Measurements from ENCODE around the gene UBE2D3. TPM values are rescaled to one million over a fixed set of nuclear protein-coding genes. Genes with fewer than 3 reads are reported as not detected.

Gene UBE2D3
- total RNA-seq, 1 experiment from 2014 or later, result 191 TPM

DNA sequence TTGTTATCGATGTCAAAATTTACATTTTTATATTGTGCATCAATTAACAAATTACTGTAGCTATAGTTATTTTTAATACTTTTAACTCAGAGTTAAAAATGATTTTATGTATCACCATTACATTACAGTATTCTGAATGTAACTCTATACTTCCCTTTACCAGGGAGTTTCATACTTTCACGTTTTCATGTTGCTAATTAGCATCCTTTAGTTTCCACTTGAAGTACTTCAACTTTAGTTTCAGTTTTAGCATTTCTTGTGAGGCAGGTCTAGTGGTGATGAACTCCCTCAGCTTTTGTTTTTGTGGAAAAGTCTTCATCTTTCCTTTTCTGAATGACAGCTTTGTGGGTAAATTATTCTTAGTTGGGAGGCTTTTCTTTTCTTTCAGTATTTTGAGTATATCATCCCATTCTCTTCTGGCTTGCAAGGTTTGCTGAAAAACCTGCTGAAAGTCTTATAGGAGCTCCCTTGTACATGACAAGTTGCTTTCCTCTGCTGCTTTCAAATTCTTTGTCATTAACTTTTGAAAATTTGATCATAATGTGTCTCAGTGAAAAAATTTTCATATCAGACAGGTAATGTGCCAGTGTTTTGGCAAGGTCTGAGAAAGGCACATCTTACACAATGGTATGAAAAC is 31.6 kb upstream of the UBE2D3 start:
- H3K27me3 ChIP-seq (ENCODE audit: control insufficient read depth, insufficient read depth, low read length), result no peaks in the 10 kb centered on the region
- TF ChIP-seq, protein P1, sequence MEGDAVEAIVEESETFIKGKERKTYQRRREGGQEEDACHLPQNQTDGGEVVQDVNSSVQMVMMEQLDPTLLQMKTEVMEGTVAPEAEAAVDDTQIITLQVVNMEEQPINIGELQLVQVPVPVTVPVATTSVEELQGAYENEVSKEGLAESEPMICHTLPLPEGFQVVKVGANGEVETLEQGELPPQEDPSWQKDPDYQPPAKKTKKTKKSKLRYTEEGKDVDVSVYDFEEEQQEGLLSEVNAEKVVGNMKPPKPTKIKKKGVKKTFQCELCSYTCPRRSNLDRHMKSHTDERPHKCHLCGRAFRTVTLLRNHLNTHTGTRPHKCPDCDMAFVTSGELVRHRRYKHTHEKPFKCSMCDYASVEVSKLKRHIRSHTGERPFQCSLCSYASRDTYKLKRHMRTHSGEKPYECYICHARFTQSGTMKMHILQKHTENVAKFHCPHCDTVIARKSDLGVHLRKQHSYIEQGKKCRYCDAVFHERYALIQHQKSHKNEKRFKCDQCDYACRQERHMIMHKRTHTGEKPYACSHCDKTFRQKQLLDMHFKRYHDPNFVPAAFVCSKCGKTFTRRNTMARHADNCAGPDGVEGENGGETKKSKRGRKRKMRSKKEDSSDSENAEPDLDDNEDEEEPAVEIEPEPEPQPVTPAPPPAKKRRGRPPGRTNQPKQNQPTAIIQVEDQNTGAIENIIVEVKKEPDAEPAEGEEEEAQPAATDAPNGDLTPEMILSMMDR (IDR thresholded peaks at IDR 0.05), result no peak
- TF ChIP-seq POLR2AphosphoS5 (IDR thresholded peaks at IDR 0.05; ENCODE audit: low read depth, low read length) (no peak), SIN3A (IDR thresholded peaks at IDR 0.05; ENCODE audit: borderline replicate concordance, insufficient read depth, low read depth, low read length) (no peak), TCF7L2 (IDR thresholded peaks at IDR 0.05; ENCODE audit: low read depth, low read length) (no peak)
- TF ChIP-seq, protein P2, sequence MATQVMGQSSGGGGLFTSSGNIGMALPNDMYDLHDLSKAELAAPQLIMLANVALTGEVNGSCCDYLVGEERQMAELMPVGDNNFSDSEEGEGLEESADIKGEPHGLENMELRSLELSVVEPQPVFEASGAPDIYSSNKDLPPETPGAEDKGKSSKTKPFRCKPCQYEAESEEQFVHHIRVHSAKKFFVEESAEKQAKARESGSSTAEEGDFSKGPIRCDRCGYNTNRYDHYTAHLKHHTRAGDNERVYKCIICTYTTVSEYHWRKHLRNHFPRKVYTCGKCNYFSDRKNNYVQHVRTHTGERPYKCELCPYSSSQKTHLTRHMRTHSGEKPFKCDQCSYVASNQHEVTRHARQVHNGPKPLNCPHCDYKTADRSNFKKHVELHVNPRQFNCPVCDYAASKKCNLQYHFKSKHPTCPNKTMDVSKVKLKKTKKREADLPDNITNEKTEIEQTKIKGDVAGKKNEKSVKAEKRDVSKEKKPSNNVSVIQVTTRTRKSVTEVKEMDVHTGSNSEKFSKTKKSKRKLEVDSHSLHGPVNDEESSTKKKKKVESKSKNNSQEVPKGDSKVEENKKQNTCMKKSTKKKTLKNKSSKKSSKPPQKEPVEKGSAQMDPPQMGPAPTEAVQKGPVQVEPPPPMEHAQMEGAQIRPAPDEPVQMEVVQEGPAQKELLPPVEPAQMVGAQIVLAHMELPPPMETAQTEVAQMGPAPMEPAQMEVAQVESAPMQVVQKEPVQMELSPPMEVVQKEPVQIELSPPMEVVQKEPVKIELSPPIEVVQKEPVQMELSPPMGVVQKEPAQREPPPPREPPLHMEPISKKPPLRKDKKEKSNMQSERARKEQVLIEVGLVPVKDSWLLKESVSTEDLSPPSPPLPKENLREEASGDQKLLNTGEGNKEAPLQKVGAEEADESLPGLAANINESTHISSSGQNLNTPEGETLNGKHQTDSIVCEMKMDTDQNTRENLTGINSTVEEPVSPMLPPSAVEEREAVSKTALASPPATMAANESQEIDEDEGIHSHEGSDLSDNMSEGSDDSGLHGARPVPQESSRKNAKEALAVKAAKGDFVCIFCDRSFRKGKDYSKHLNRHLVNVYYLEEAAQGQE (IDR thresholded peaks at IDR 0.05; ENCODE audit: insufficient read depth in 1 of 2, low read depth in 2 of 2, low read length in 1 of 2), result no peak
- H3K4me1 ChIP-seq (ENCODE audit: control insufficient read depth, insufficient read depth, low read length), result no peaks in the 10 kb centered on the region
- H3K4me3 ChIP-seq (ENCODE audit: low read depth in 2 of 2, low read length in 2 of 2), result no peak overlapping the region
- no peak for DNase-seq (ENCODE audit: low read depth, low spot score)
- ChIA-PET CTCF (no interaction called here), POLR2A (no interaction called here)
- ATAC-seq, result no peak
- H3K27ac ChIP-seq (ENCODE audit: low read length), result no peak overlapping the region
- intact Hi-C loops (cut with micrococcal nuclease; ENCODE audit: unreplicated experiment), result no loop called here
- in situ Hi-C loops (cut with HindIII; ENCODE audit: low pct_unique_long_range_greater_than_20kb, low sequenced_read_pairs), result no loop called here
- peaks cover 6% of the 10 kb centered on the region; the same call in 1 of the 2 replicates for H3K9me3 ChIP-seq (ENCODE audit: control insufficient read depth, insufficient read depth, low read depth, low read length)
- H3K36me3 ChIP-seq (ENCODE audit: control insufficient read depth, insufficient read depth, low read length), result no peaks in the 10 kb centered on the region; the same call in 1 of the 2 replicates
- no TSS peak for BruUV-seq (replicated peaks)

DNA sequence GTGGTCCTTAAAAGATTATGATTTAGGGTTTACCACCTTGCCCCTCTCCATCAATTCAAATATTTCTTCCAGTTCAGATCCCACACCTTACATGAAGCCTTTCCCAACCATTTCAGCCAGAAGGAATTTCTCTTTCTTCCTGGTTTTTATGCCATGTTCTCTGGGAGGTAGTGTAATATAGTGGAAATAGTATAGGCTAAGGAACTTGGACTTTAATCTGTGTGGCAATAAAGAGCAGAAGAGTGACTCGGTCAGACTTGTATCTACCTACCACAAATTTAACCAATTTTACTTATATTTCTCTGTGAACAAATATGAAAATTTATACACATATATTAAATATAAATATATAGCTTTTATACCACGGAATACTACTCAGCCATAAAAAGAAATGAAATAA is 23.0 kb upstream of the UBE2D3 start:
- H3K27ac ChIP-seq (ENCODE audit: low read length), result no peak overlapping the region
- intact Hi-C loops (cut with micrococcal nuclease; ENCODE audit: unreplicated experiment) (no loop called here), in situ Hi-C loops (cut with HindIII; ENCODE audit: low pct_unique_long_range_greater_than_20kb, low sequenced_read_pairs) (no loop called here)
- H3K9me3 ChIP-seq (ENCODE audit: control insufficient read depth, insufficient read depth, low read depth, low read length), result no peaks in the 10 kb centered on the region
- no peak overlapping the region for H3K4me3 ChIP-seq (ENCODE audit: low read depth in 2 of 2, low read length in 2 of 2)
- ChIA-PET CTCF (no interaction called here), POLR2A (no interaction called here)
- BruUV-seq (replicated peaks), result no TSS peak
- H3K27me3 ChIP-seq (ENCODE audit: control insufficient read depth, insufficient read depth, low read length), result no peaks in the 10 kb centered on the region
- ATAC-seq, result no peak
- H3K36me3 ChIP-seq (ENCODE audit: control insufficient read depth, insufficient read depth, low read length), result no peaks in the 10 kb centered on the region
- H3K4me1 ChIP-seq (ENCODE audit: control insufficient read depth, insufficient read depth, low read length), result no peaks in the 10 kb centered on the region
- TF ChIP-seq TCF7L2 (IDR thresholded peaks at IDR 0.05; ENCODE audit: low read depth, low read length), result no peak
- TF ChIP-seq, protein P1 (IDR thresholded peaks at IDR 0.05), result no peak
- no peak for TF ChIP-seq SIN3A (IDR thresholded peaks at IDR 0.05; ENCODE audit: borderline replicate concordance, insufficient read depth, low read depth, low read length)
- TF ChIP-seq, protein P2 (IDR thresholded peaks at IDR 0.05; ENCODE audit: insufficient read depth in 1 of 2, low read depth in 2 of 2, low read length in 1 of 2), result no peak
- no peak for TF ChIP-seq POLR2AphosphoS5 (IDR thresholded peaks at IDR 0.05; ENCODE audit: low read depth, low read length)
- DNase-seq (ENCODE audit: low read depth, low spot score), result no peak
